Activated CD8-positive, alpha-beta memory T cell treated with anti-CD3 and anti-CD28 coated beads, Interleukin-2, amount 10 ng/mL, durations not matched to agents 7 days and 5 days (primary cell): ENCODE measurements around the gene ST7. TPM values are rescaled to one million over a fixed set of nuclear protein-coding genes. Genes with fewer than 3 reads are reported as not detected.
"Not testable (repeated sequence)": the region's sequence is repeated elsewhere in the genome, so short reads cannot be mapped to it uniquely, and the experiment has no call there.

ENCODE experiments used
- ATAC-seq: fragments of 150-1000 bp; cut with Tn5 transposase; one replicate; pipeline ENCODE4 v1.10.0; 2021; ENCODE audit warnings: moderate library complexity
- CTCF ChIA-PET: fragments of 350-600 bp; sonication (Branson Sonifier 250); formaldehyde crosslinking; loops from one replicate; lab custom pipeline; 2021; ENCODE audit warnings: antibody characterized with exemption; lab: Charles Lee
- DNase-seq: peaks from one replicate; pipeline ENCODE4 v3.0.0-alpha.2; 2020
- H3K27ac Mint-ChIP-seq: one replicate; pipeline ENCODE4 v1.8.0; 2021; ENCODE audit warnings: mild to moderate bottlenecking, mixed read lengths
- H3K27me3 Mint-ChIP-seq: one replicate; pipeline ENCODE4 v1.8.0; 2021; ENCODE audit warnings: mixed read lengths
- H3K36me3 Mint-ChIP-seq: one replicate; pipeline ENCODE4 v1.8.0; 2021; ENCODE audit warnings: mild to moderate bottlenecking, mixed read lengths
- H3K4me1 Mint-ChIP-seq: one replicate; pipeline ENCODE4 v1.8.0; 2021; ENCODE audit warnings: mixed read lengths
- H3K4me3 Mint-ChIP-seq: one replicate; pipeline ENCODE4 v1.8.0; 2021; ENCODE audit warnings: mild to moderate bottlenecking, moderate library complexity, mixed read lengths
- H3K9me3 Mint-ChIP-seq: one replicate; pipeline ENCODE4 v1.8.0; 2022; ENCODE audit warnings: low read depth, mixed read lengths
- total RNA-seq, 2 experiments: library from RNA; stranded (reverse); gene quantifications; one replicate each; pipeline ENCODE4 v1.2.3, GENCODE V29; 2021

The ST7 gene
- total RNA-seq, 2 experiments from 2014 or later, result 7.2 to 12.8 TPM

DNA sequence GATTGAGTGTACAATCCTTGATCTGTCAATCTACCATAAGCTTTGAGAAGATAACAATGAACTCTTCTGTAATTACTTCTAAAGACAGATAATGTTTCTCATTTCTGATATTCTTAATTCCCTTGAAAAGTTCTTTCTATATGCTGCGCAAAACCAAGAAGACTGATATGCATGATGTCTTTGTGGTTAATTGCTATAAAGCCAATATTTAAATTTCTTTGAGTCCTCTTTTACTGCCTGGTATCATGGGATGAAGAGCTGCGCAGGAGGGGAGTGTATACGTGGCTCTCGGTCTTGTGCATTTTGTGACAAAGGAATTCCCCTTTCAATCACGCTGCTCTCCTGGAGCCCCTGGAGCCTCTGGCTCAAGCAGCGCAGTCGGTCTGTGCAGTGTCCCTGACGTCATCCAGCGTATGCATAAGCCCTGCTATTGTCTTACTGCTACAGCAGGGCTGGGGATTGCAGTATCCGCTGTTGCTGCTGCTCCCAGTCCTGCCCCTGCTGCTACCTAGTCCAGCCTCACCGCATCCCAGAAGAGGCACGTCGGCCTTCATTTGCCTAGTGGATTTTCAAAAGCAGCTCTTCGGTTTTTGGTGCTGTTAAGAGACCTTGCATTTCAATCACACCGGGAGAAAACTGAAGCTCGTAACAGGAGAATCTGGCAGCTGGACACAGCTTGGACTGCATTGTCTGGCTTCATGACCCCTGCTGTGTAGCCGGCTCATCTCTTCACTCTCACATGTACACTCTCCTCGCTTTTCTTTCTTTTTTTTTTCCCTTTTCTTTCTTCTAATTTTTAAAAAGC is 66.7 kb downstream of the ST7 start:
- H3K4me3 Mint-ChIP-seq, result no peak overlapping the region
- no peak overlapping the region for H3K27ac Mint-ChIP-seq
- no peaks in the 10 kb centered on the region for H3K9me3 Mint-ChIP-seq
- H3K4me1 Mint-ChIP-seq, result peaks cover 16% of the 10 kb centered on the region
- H3K27me3 Mint-ChIP-seq, result peaks cover 6% of the 10 kb centered on the region
- DNase-seq (no peak), ATAC-seq (no peak)
- H3K36me3 Mint-ChIP-seq, result no peaks in the 10 kb centered on the region
- CTCF ChIA-PET, result interaction anchor here (1.6 kb wide), 1 partner anchor 122 kb away, joined by 5 read pairs; no protein-coding TSS in a partner anchor

DNA sequence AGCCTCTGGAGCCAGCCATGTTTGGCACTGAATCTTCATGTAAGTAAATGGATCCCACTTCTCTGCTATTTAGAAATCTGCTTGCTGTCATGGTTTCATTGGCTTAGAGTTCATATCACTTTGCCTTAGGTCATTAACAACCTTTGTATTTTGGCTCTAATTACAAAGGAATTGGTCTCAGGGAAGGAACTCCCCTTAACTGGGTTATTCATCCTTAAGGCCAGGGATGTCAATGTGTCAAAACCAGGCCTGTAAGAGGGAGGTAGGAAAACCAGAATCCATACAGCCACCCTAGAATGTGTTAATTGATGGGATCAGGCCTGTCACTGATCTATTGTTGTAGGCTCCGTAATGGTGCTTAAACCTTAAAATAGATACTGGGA is 67.3 kb downstream of the ST7 start:
- CTCF ChIA-PET, result no interaction called here
- Mint-ChIP-seq H3K27ac (no peak overlapping the region), H3K27me3 (no peaks in the 10 kb centered on the region), H3K36me3 (no peaks in the 10 kb centered on the region), H3K4me1 (peaks cover 11% of the 10 kb centered on the region), H3K9me3 (no peaks in the 10 kb centered on the region), H3K4me3 (no peak overlapping the region)
- ATAC-seq (no peak), DNase-seq (no peak)

DNA sequence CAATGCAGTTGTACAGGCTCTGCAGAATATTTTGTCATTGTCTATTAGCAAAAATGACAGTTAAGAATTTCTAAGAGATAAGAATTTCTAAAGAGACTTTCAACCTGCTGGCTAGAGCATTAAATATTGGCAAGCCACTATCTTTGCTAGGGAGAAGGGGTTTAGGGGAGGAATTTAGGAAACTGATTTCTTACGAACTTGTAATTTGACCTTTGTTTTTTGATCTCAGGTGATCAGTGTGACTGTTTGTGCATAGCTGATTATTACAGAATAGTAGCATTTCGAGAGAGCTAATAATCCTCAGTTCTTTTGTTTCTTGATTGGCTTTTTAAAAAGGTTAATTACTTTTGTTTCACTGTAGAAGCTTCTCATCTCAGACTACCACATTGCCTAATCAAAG is 68.1 kb downstream of the ST7 start:
- peaks cover 8% of the 10 kb centered on the region for H3K4me1 Mint-ChIP-seq
- H3K27ac Mint-ChIP-seq, result no peak overlapping the region
- DNase-seq, result no peak
- no peaks in the 10 kb centered on the region for H3K9me3 Mint-ChIP-seq
- ATAC-seq, result no peak
- H3K36me3 Mint-ChIP-seq, result no peaks in the 10 kb centered on the region
- no peaks in the 10 kb centered on the region for H3K27me3 Mint-ChIP-seq
- CTCF ChIA-PET, result no interaction called here
- no peak overlapping the region for H3K4me3 Mint-ChIP-seq

DNA sequence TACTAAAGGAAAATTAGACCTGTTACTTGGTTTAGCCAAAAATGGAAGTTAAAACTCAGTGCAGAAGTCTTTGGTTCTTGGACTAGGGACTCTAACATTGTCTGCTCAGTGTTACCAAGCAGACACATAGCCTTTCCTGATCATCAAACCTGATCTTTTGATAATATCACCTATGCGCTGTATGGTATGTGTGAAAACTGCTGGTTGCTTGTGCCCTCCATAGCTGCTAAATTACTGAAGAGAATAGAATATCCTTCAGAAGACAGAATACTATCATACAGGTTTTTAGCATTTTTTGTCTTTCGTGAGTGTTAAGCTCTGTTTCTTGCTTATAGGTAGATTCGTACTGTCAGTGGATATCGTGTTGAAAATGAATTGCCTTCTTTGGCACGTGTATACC is 68.7 kb downstream of the ST7 start:
- CTCF ChIA-PET, result interaction anchor here (1.0 kb wide), 1 partner anchor 93 kb away, joined by 3 read pairs; no protein-coding TSS in a partner anchor
- Mint-ChIP-seq H3K36me3 (peaks cover 3% of the 10 kb centered on the region), H3K4me1 (peaks cover 7% of the 10 kb centered on the region), H3K4me3 (no peak overlapping the region), H3K27ac (no peak overlapping the region), H3K27me3 (no peaks in the 10 kb centered on the region), H3K9me3 (no peaks in the 10 kb centered on the region)
- no peak for ATAC-seq
- DNase-seq, result no peak

DNA sequence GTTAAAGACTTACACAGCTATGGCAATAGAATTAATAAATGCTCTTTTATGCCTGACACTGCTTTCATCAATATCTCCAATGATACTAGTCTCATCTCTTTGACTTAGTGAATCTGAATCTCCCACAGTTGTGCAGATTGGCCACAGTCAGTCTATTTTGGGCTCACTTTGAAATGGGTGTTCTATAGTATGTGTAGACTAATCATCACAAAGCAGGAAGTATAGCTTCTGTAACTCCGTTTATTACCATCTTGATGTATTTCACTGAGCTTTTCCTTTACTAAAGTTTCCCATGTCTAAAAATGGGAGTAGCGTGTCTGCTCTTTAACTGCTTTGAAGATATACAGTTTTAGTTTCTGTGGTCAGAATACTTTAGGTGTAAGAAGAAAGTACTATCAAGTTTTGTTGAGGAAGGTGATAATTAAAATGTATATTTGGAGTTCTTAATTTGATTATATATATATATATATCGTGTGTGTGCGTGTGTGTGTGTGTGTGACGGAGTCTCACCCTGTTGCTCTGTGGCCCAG is 70.1 kb downstream of the ST7 start:
- Mint-ChIP-seq H3K9me3 (no peaks in the 10 kb centered on the region), H3K27ac (no peak overlapping the region), H3K27me3 (no peaks in the 10 kb centered on the region), H3K4me1 (peaks cover 5% of the 10 kb centered on the region), H3K36me3 (peaks cover 3% of the 10 kb centered on the region), H3K4me3 (no peak overlapping the region)
- ATAC-seq, result no peak
- CTCF ChIA-PET, result interaction anchor here (1.0 kb wide), 1 partner anchor 12 kb away, joined by 3 read pairs; no protein-coding TSS in a partner anchor
- no peak for DNase-seq

DNA sequence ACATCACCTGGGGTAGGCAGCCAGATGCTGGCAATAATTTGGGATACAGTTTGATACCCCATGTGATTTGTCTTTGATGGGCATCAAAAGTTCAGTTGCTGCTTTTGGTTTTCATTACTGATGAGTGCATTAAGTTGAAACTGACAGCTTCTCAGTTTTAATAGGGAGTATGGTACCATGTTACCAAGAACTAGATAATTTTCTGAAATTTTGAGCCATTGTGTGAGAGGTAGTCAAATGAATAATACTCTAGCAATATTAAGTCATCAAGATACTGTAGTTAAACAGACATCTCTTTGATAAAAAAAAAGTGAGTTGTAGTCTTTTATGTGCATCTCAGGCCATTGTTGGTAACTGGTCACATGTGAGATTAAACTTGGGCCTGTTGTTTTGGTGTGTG is 71.5 kb downstream of the ST7 start:
- Mint-ChIP-seq H3K4me1 (peaks cover 5% of the 10 kb centered on the region), H3K27ac (no peak overlapping the region), H3K27me3 (no peaks in the 10 kb centered on the region), H3K4me3 (no peak overlapping the region), H3K36me3 (peaks cover 3% of the 10 kb centered on the region), H3K9me3 (no peaks in the 10 kb centered on the region)
- CTCF ChIA-PET, result interaction anchor here (1.3 kb wide), 1 partner anchor 136 kb away, joined by 3 read pairs; no protein-coding TSS in a partner anchor
- no peak for DNase-seq
- no peak for ATAC-seq

DNA sequence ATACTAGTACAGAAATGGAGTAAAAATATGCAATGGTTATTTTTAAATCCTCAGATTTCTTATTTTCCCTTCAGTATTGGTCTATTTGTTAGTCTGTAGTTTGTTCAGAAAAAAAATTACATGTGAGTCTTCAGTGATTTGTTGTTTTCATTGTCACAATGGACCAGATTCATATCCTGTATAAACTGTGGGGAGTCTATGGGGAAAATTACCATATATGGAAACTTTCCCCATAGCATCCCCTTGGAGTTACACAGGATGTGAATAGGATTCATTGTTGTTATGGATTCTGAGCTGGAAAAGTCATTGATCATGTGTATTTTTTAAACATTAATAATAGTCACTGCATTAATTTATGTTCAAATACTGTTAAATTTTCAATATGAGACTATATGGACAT is 72.6 kb downstream of the ST7 start:
- Mint-ChIP-seq H3K27me3 (no peaks in the 10 kb centered on the region), H3K4me1 (peaks cover 5% of the 10 kb centered on the region), H3K36me3 (peaks cover 5% of the 10 kb centered on the region), H3K4me3 (no peak overlapping the region), H3K27ac (no peak overlapping the region), H3K9me3 (peaks cover 2% of the 10 kb centered on the region)
- CTCF ChIA-PET, result no interaction called here
- ATAC-seq (no peak), DNase-seq (no peak)

DNA sequence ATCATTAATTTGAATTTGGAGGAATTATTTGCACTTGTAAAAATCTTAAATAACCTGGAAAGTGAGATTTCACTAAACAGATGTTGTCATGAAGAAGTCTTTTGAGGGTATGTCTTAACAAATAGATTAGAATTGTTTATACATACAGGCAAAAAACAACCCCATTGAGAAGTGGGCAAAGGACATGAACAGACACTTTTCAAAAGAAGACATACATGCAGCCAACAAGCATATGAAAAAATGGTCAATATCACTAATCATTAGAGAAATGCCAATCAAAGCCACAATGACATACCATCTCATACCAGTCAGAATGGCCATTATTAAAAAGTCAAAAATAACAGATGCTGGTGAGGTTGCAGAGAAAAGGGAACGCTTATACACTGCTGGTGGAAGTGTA is 77.0 kb downstream of the ST7 start:
- H3K27ac Mint-ChIP-seq, H3K4me3 Mint-ChIP-seq, CTCF ChIA-PET, H3K36me3 Mint-ChIP-seq, DNase-seq, H3K27me3 Mint-ChIP-seq, H3K9me3 Mint-ChIP-seq, ATAC-seq, H3K4me1 Mint-ChIP-seq: not testable (repeated sequence)

DNA sequence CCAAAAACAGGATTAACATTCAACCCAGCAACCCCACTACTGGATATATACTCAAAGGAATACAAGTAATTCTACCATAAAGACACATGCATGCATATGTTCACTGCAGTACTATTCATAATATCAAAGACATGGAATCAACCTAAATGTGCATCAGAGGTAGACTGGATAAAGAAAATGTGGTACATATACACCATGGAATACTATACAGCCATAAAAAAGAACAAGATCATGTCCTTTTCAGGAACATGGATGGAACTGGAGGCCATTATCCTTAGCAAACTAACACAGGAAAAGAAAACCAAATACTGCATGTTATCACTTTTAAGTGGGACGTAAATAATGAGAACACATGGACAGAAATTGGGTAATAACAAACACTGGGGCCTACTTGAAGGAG is 77.5 kb downstream of the ST7 start:
- DNase-seq, H3K27ac Mint-ChIP-seq, H3K36me3 Mint-ChIP-seq, H3K4me1 Mint-ChIP-seq, H3K27me3 Mint-ChIP-seq, CTCF ChIA-PET, H3K9me3 Mint-ChIP-seq, ATAC-seq, H3K4me3 Mint-ChIP-seq: not testable (repeated sequence)

DNA sequence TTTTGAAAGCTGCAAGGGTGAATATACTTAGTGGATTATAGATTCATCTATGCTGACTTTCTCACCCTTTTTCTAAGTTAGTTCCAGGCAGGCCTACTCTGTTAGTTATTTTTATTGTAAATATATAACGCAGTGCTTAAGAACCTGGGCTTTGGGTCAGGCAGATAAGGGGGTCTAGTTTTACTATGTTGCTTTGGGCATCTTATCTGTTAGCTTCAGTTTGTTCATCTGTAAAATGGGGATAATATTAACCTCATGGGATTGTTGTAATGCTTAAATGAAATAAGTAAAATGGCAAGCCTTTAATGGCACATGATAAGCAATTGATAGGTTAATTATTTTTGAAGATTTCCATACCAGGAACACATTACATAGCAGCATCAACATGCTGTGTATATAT is 79.5 kb downstream of the ST7 start:
- Mint-ChIP-seq H3K27me3 (no peaks in the 10 kb centered on the region), H3K27ac (no peak overlapping the region), H3K4me3 (no peak overlapping the region), H3K4me1 (no peaks in the 10 kb centered on the region), H3K36me3 (peaks cover 2% of the 10 kb centered on the region), H3K9me3 (peaks cover 4% of the 10 kb centered on the region)
- ATAC-seq (no peak), DNase-seq (no peak)
- CTCF ChIA-PET, result interaction anchor here (0.8 kb wide), 1 partner anchor 14 kb away, joined by 5 read pairs; no protein-coding TSS in a partner anchor

DNA sequence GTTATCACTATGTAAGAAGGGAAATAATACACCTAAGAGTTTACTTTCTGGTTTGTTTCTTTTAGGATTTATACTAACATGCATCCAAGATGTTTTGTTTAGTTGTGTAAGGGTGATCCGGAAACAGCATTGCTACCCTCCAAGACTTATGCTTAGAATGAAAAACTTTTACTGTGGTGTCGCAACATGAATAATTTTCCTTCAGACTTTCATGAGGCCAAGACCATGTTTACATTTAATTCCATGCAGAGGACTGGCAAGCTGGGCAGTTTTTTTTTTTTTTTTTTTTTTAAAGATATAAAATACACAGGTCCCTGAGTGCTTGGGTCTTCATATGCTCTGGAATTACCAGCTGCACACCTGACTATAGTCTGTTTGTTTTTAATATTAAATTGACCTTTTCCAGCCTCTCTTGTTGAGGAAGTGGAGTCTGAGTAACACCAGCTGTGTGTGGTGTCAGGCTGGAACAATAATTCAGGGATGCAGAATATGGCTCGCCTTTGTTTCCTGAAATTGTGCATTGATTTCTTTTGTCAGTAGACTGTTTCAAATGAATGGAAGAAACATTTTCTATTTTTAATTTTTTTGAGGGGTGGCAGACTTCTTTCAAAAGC is 81.7 kb downstream of the ST7 start:
- no peak for ATAC-seq

DNA sequence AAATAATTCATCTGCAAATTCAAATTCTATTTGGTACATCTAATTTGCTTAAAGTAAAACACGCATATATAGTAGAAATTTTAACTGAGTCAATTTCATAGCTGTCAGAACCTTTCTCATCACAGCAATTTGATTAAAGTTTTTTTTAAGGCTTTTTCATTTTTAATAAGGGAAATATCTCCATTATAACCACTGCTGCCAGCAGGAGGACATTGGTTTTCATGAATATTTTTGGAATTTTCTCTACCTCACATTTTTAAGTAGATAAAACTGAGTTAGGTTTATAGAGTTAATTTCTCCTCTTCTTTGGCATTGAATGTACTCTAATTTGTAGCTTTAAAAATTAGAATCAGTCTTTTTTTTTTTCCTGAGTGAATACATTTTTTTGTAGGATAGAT is 82.2 kb downstream of the ST7 start:
- Mint-ChIP-seq H3K9me3 (peaks cover 4% of the 10 kb centered on the region), H3K4me3 (no peak overlapping the region), H3K27me3 (no peaks in the 10 kb centered on the region), H3K27ac (no peak overlapping the region), H3K36me3 (peaks cover 2% of the 10 kb centered on the region), H3K4me1 (no peaks in the 10 kb centered on the region)
- CTCF ChIA-PET, result interaction anchor here (1.0 kb wide), 1 partner anchor 12 kb away, joined by 3 read pairs; no protein-coding TSS in a partner anchor
- ATAC-seq, result no peak
- DNase-seq, result no peak

More for the DNA sequence above, 81.7 kb downstream of the ST7 start:
- no peak for DNase-seq
- CTCF ChIA-PET, result interaction anchor here (1.0 kb wide), 1 partner anchor 12 kb away, joined by 3 read pairs; no protein-coding TSS in a partner anchor
- H3K4me1 Mint-ChIP-seq, result no peaks in the 10 kb centered on the region
- peaks cover 2% of the 10 kb centered on the region for H3K36me3 Mint-ChIP-seq
- H3K27ac Mint-ChIP-seq, result no peak overlapping the region
- peaks cover 4% of the 10 kb centered on the region for H3K9me3 Mint-ChIP-seq
- no peak overlapping the region for H3K4me3 Mint-ChIP-seq
- H3K27me3 Mint-ChIP-seq, result no peaks in the 10 kb centered on the region

DNA sequence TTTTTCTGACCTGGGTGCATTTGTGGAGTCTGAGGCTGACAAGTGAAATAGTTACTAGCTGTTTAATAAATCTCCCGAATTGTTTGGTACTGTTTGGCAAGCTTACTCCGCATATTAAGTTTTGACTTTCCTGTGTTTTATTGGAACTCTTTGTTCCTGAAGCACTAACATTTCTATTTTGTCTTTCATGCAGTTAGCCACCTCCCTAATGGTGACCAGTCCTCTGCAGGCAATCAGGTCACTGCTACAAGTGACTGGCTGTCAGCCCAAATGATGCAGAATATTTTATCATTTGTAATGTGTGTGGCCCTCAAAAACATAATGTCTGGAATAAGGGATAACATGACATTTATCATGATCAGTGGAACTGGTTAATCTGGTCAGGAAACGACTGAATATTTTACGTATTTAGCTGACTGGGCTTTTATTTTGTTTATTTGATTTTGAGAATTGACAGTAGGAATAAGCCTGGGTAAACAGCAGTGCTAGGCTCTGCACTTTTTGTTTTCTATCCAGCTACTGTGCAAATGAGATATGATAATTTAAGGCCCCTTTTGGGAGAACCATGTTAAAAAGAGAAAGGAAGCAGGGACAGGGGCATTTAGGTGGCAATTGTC is 82.9 kb downstream of the ST7 start:
- Mint-ChIP-seq H3K36me3 (no peaks in the 10 kb centered on the region), H3K27ac (no peak overlapping the region), H3K4me3 (no peak overlapping the region), H3K4me1 (peaks cover 4% of the 10 kb centered on the region), H3K9me3 (no peaks in the 10 kb centered on the region), H3K27me3 (no peaks in the 10 kb centered on the region)
- ATAC-seq, result no peak
- DNase-seq, result no peak
- CTCF ChIA-PET, result no interaction called here
